Activated T-cell treated with anti-CD3 and anti-CD28 coated beads for 48 hours (primary cell): ENCODE measurements around the gene FTSJ3.
"Not testable (repeated sequence)": the region's sequence is repeated elsewhere in the genome, so short reads cannot be mapped to it uniquely, and the experiment has no call there.

Experiments used
- DNase-seq: peaks from one replicate; pipeline ENCODE4 v3.0.0-alpha.2; 2020; ENCODE audit warnings: low read depth

The FTSJ3 gene

DNA sequence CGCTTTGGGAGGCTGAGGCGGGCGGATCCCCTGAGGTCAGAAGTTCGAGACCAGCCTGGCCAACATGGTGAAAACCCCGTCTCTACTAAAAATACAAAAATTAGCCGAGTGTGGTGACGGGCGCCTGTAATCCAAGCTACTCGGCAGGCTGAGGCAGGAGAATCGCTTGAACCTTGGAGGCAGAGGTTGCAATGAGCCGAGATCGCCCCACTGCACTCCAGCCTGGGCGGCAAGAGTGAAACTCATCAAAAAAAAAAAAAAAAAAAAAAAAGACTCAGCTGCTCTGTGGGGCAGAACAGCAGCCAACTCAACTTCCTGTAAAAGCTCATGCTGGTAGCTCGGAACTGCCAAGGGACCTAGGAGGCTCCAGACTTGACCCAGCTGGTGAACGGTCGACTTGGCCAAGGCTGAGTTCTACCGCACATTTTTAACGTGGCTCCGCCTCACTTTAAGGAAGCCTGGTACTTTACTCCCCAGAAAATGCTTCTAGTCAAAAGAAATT is 16.0 kb upstream of the FTSJ3 start:
- not testable (repeated sequence) for DNase-seq

GRCh38 chr17:63842540-63843386 is 15.3 kb upstream of the FTSJ3 start, which contains the start of gene SMARCD2:
SMARCD2 (minus strand) TSS chr17:63842685; CDS start chr17:63842674, 11 bp downstream.
- peak; percentile 98 for DNase-seq

DNA sequence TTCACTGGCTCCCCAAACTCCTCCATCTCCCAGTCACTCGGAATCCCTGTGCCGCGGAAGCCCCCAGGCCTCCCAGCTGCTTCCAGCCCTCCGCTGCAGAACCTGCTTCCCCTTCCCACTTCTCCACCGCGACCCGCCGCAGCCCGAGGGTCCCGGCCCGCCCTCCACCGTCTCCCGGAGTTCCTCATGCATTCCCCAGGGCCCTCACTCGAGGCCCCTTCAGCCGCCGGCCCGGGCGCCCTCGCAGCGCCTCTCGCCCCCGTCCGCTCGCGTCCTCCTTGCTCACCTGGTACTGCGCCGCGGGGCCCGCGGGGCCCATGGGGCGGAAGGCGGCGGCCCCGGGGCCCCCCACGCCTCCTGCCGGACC is 14.7 kb upstream of the FTSJ3 start:
- DNase-seq: no peak

GRCh38 chr17:63841350-63842172 is 14.1 kb upstream of the FTSJ3 start:
- DNase-seq: no peak

DNA sequence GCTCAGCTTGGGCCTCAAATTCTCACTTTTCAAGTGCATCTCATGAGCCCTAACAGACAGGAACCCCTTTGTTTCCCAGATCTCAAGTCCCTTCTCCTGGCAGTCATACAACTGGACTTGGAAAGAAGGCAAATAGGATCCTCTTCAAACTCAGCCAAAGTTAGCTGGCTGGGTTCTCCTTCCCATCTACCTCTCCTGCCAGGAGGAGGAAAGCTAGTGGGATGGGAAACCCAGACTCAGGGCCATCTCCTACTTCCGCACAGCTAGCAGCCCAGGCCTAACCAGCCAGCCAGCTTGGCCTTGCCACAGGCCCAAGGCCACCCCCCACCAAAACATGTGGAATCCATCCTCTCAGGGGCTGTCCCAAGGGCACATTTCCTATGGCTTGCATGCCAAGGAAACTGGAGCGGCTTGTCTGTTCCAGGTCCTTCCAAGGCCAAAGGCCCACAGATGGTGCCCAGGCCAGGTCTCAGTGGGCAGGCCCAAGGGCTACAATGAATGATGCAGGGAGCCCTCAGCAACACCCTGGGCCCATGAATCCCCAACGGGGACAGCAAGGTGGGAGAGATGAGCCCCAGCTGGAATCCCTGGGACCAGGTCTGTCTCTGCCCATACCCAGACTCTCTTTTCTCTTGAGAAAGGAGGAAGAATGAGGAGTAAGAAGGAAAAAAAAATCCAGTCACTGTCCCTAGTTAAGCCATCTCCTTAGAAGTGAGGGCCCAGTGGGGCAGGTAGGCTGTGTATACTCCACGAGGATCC is 13.3 kb upstream of the FTSJ3 start:
- no peak for DNase-seq

GRCh38 chr17:63838631-63839171 is 11.2 kb upstream of the FTSJ3 start:
- DNase-seq: no peak

DNA sequence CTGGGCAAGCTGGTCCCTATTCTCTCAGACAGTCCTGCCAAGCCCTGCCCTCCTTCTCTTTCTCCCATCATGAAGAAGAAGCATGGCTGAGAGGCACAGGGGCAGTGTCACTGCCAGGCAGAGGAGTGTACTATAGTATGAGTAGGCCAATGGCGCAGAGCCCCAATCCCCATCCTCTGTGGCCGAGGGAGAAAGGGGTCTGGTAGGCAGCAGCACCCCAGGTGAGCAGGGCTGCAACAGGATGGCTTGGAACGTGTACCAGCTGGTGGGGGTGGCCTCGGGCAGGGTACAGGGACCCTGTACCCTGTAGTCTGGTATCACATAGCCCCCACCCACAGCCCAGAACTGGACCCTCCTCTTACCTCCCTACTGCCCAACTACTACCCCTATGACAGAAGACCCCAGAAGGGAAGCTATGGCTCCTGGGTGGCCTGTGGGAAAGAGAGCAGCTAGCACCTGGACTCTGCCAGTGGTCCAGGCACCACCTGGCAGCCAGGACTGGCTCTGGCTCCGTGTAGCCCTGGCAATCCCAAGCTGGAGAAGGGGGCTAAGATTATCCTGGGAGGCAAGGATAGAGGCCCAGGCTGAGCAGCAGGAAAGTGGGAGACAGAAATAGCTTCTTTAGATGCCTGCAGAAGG is 10.6 kb upstream of the FTSJ3 start:
- DNase-seq: no peak

- DNase-seq: no peak
Measured at GRCh38 chr17:63837480-63837879, 10.0 kb upstream of the FTSJ3 start.

DNA sequence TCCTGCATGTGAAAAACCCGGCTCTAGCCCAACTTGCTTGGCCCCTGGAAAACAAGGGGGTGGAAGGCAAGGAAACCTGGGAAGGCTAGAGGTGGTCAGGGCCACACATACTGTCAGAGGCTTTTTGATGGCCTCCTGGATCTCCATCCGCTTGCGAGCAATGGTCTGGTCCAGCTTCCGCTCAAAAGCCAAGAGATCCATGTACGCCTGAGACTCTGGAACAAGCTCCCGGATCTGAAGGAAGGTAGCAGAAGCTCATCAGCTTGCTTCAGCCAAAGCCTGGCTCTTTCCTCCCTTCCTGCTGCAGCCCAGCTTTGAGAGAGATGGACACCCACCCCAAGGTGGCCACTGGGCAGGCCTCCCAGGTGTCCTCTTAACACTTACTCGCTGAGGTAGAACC is 9.3 kb upstream of the FTSJ3 start:
- no peak for DNase-seq

DNA sequence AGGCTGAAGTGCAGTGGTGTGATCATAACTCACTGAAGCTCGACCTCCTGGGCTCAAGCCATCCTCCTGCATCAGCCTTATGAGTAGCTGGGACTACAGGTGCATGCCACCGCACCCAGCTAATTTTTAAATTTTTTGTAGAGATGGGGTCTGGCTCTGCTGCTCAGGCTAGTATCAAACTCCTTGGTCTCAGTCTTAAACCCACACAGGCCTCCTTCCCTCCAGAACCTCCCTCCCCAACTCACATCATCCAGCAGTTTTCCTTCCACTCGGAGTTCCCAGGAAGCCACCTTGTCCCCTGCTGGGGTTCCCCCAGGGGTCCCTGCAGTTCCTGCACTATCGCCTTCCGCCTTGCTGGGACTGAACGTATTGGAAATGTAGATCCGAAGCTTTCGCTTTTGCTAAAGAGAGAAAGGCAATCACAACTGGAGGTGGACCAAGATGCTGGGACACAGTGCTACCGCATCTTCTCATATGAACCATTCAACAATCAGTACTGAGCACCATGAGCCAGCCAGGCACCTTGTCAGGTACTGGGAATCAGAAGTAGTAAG is 7.8 kb upstream of the FTSJ3 start:
- no peak for DNase-seq

DNA sequence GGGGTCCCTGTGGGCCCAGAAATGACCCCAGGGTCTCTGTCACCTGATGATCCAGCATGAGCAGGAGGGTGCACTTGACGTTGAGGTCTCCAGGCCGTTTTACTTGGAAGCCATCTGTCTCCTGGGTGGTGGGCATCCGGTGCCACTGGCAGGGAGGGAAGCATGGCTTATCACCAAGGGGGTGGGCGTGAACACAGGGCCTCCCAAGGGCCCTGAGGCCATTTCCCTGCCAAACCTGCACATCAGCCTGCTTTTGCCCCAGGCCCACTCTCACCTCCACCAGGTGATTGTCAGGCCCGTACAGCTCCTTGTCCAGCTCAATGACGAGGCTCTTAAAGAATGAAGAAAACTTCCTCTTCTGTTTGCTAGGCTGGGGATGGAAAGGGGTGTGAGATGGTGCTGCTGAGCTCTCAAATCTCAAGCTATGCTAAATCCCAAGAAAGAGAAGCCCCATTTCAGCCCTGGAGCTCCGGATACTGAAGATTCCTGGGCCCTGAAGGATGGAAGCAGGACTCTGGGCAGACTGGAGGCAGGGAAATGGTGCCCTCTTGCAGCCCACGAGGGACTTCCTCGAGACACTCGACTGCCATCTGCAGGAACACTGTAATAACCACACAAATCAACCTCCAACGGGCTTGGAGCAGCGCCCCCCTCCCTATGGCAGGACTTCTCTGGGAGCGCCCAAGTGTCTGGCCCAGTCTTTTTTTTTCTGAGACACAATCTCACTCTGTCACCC is 7.1 kb upstream of the FTSJ3 start:
- DNase-seq: no peak

DNA sequence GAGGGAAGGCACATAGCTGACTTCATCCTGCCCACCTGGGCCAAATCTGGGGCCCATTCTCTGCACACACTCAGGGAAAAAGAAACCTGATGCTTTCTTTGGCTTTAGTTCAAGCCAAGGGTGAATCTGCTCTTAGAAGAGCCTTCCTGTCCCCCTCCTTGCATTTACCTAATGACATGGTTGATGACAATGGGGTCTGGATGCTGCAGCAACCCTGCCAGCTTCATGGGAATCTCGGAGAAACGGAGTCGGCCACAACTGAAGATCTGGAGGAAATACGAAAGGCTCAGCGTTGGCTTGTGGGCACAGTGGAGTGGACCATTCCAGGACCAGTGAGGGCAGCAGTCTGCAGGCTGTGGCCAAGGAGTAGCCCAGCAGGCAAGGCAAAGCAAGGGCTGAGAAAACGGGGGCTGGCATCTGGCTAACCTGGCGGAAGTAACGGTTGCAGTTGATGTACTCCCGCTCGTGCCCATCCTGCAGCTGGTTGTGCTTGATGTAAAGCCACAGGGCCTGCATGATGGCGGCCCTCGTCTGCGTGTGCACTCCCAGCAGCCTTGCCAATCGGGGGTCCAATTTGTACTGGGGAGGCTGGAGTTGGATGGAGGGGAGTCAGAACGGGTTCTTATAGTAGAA is 6.4 kb upstream of the FTSJ3 start:
- no peak for DNase-seq

DNA sequence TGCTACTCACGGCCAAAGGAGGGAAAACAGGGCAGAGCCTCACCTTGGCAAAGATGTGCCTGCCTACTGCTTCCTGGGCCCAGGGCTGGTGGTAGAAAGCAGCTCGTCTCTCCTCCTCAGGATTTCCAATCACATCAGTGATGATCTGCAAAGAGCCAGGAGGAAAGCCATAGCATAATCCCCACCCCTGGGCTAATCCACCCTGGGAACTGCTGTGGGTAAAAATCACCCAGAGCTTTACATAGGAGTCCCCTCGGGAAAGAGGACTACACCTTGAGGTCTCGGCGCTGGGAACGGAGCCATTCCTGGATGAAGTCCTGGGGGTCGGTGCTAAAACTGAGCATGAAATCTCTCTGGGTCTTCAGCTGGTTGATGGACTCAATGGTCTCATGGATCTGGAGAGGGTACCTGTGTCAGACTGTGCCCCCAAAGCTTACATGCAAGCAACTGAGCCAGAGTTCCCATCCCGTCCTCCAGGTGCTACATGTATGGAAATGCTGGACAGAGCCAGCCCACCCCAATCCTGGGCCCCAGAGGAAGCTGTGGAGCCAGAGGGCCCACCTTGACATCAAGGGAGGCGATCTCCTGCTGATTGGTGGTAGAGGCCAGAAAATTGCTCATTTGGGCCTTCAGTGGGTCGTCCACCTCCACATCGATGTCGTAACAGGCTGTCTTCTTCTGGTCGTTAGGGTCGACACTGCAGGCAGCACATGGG is 5.7 kb upstream of the FTSJ3 start:
- DNase-seq: no peak

- no peak for DNase-seq
Measured at GRCh38 chr17:63832455-63832854, 5.0 kb upstream of the FTSJ3 start.

GRCh38 chr17:63832014-63832413 is 4.6 kb upstream of the FTSJ3 start:
- no peak for DNase-seq

DNA sequence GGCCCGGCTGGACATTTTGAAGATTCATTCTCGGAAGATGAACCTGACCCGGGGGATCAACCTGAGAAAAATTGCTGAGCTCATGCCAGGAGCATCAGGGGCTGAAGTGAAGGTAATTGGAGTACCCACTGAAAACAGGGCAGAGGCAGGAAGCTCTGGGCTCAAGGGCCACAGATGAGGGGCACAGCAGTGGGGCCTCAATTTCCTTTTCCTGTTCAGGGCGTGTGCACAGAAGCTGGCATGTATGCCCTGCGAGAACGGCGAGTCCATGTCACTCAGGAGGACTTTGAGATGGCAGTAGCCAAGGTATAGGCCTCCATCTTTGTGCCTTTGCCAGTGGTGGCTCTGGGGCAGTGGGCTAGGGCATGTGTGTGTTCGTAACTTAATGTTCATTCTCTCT is 4.0 kb upstream of the FTSJ3 start:
- DNase-seq: no peak

- no peak for DNase-seq
Measured at GRCh38 chr17:63830904-63831491, 3.5 kb upstream of the FTSJ3 start.

DNA sequence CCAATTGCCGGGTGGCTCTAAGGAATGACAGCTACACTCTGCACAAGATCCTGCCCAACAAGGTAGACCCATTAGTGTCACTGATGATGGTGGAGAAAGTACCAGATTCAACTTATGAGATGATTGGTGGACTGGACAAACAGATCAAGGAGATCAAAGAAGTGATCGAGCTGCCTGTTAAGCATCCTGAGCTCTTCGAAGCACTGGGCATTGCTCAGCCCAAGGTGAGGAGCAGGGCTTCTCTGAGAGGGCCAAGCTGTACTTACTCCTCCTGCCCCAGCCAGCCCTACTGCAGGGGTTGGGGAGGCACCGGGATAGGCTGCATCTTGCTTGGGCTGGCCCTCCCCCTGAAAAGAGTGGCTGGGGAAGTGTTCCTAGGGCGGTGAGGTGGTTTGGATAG is 2.8 kb upstream of the FTSJ3 start:
- no peak for DNase-seq

DNA sequence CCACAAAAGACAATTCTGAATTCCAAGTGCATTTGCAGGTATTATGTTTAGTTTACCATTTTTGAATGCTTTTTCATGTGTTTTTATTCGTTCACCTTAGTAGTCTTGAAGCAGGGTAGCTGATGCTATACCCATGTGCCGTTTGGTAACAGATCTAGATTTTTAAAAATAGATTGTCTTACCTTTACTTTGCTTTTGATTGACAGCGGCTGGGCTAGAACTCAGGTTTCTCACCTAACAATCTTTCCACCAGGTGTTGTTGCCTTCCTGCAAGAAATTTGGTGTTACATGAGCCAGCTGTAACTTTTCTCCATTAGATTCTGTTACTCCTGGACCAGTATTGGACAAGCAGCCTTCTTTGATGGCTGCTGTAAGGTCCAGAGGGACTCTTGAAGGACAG is 1.5 kb upstream of the FTSJ3 start:
- no peak for DNase-seq
